Endothelial cell of umbilical vein (primary cell): ENCODE measurements around the gene CD72. TPM values are rescaled to one million over a fixed set of nuclear protein-coding genes. Genes with fewer than 3 reads are reported as not detected.

Experiments
- BruUV-seq: library from RNA; stranded (reverse); fragments of 400-500 nt; replicated peaks from 2 replicates; lab custom pipeline; 2021; lab: Mats Ljungman, UMichigan
- CTCF ChIA-PET: fragments of 300-600, 350-600 bp; sonication (Branson Sonifier 250); formaldehyde crosslinking; loops from one replicate; lab custom pipeline; 2021; ENCODE audit warnings: antibody characterized with exemption, inconsistent platforms; lab: Charles Lee
- POLR2A ChIA-PET: fragments of 300-600, 350-600 bp; sonication (Branson Sonifier 250); formaldehyde crosslinking; loops from one replicate; lab custom pipeline; 2021; ENCODE audit warnings: antibody characterized with exemption, inconsistent platforms; lab: Charles Lee
- DNase-seq: peaks from one replicate; pipeline ENCODE4 v3.0.0-alpha.2; 2011; ENCODE audit warnings: low read depth, low spot score
- FAIRE-seq: peaks from 2 replicates; lab custom pipeline; 2011; peaks lifted over from hg19 to GRCh38; lab: Jason Lieb, UNC
- H2AFZ ChIP-seq: 2 replicates; pipeline ENCODE4 v1.6.0; 2012; ENCODE audit warnings: low read depth, low read length, control low read depth, inconsistent platforms
- H3K27ac ChIP-seq: 2 replicates; pipeline ENCODE4 v1.5.1; 2011; ENCODE audit warnings: low read depth, mild to moderate bottlenecking, control low read depth, low read length, moderate library complexity; ENCODE audit not compliant: insufficient read depth
- H3K27me3 ChIP-seq, 2 experiments: 2 replicates each; pipeline versions ENCODE4 v1.6.0 to v1.6.1; 2011; ENCODE audit warnings: low read length in 2 of 2, mixed read lengths in 1 of 2; ENCODE audit not compliant: control insufficient read depth in 2 of 2, insufficient read depth in 2 of 2
- H3K36me3 ChIP-seq, 2 experiments: 2 replicates in 1 of 2; 3 replicates in 1 of 2; pipeline ENCODE4 v1.5.1; 2011; ENCODE audit warnings: low read length in 2 of 2, mild to moderate bottlenecking in 1 of 2, moderate library complexity in 1 of 2; ENCODE audit not compliant: control insufficient read depth in 2 of 2, insufficient read depth in 2 of 2; ENCODE audit errors: extremely low read depth in 1 of 2
- H3K4me1 ChIP-seq: 3 replicates; pipeline ENCODE4 v1.5.1; 2011; ENCODE audit warnings: mild to moderate bottlenecking, low read length; ENCODE audit not compliant: control insufficient read depth, insufficient read depth; ENCODE audit errors: extremely low read depth
- H3K4me2 ChIP-seq: 2 replicates; pipeline ENCODE4 v1.6.1; 2011; ENCODE audit warnings: low read length, control low read depth, mixed read lengths; ENCODE audit not compliant: insufficient read depth
- H3K4me3 ChIP-seq, 3 experiments: fragments of 200-600 bp in 1 of 3; sonication (generic), shearing (Covaris generic) in 1 of 3; replicated peaks in 1 of 3; 2 replicates each; pipeline ENCODE4 v1.5.1; 2011 to 2016; ENCODE audit warnings: control low read depth in 3 of 3, low read length in 3 of 3, mild to moderate bottlenecking in 2 of 3, inconsistent platforms in 1 of 3, low read depth in 1 of 3, moderate library complexity in 1 of 3; ENCODE audit not compliant: insufficient read depth in 1 of 3
- H3K79me2 ChIP-seq: 2 replicates; pipeline ENCODE4 v1.6.0; 2012; ENCODE audit warnings: low read length, inconsistent platforms; ENCODE audit not compliant: control insufficient read depth, insufficient read depth
- H3K9ac ChIP-seq: replicated peaks from 2 replicates; pipeline ENCODE3; 2011; ENCODE audit warnings: low read length, control low read depth; ENCODE audit not compliant: insufficient read depth; ENCODE audit errors: extremely low read depth
- H3K9me1 ChIP-seq: replicated peaks from 3 replicates; pipeline ENCODE4 v1.6.0; 2011; ENCODE audit warnings: mild to moderate bottlenecking, low read length; ENCODE audit not compliant: control insufficient read depth, insufficient read depth; ENCODE audit errors: extremely low read depth
- H3K9me3 ChIP-seq: replicated peaks from 2 replicates; pipeline ENCODE4 v1.5.1; 2012; ENCODE audit warnings: low read length, inconsistent platforms; ENCODE audit not compliant: control insufficient read depth, insufficient read depth
- H4K20me1 ChIP-seq: replicated peaks from 2 replicates; pipeline ENCODE3; 2011; ENCODE audit warnings: mild to moderate bottlenecking, low read length; ENCODE audit not compliant: control insufficient read depth, insufficient read depth; ENCODE audit errors: extremely low read depth
- CTCF ChIP-seq, 2 donors: IDR thresholded peaks; 1 replicate in 1 of 2; 2 replicates in 1 of 2; pipeline ENCODE4 v1.5.1; 2011; ENCODE audit warnings: low read length in 2 of 2, mild to moderate bottlenecking in 2 of 2, moderate library complexity in 2 of 2, control low read depth in 1 of 2, inconsistent platforms in 1 of 2, low read depth in 1 of 2; ENCODE audit not compliant: insufficient read depth in 1 of 2; ENCODE audit errors: extremely low read depth in 1 of 2
- EZH2 ChIP-seq: IDR thresholded peaks from 2 replicates; pipeline ENCODE4 v1.6.1; 2012; ENCODE audit warnings: borderline replicate concordance, low read depth, mild to moderate bottlenecking, moderate library complexity, low read length, inconsistent platforms; ENCODE audit not compliant: severe bottlenecking
- FOS ChIP-seq: IDR thresholded peaks from 2 replicates; pipeline ENCODE4 v1.6.1; 2011; ENCODE audit warnings: mild to moderate bottlenecking, low read length, moderate library complexity, borderline replicate concordance; ENCODE audit not compliant: insufficient read depth
- GATA2 ChIP-seq: IDR thresholded peaks from 2 replicates; pipeline ENCODE4 v1.7.0; 2011; ENCODE audit warnings: low read depth, mild to moderate bottlenecking, moderate library complexity, mixed read lengths, low read length; ENCODE audit not compliant: insufficient read length, insufficient read depth
- JUN ChIP-seq: IDR thresholded peaks from 2 replicates; pipeline ENCODE4 v1.6.1; 2011; ENCODE audit warnings: borderline replicate concordance, low read depth; ENCODE audit not compliant: insufficient read length, insufficient read depth
- MAX ChIP-seq: IDR thresholded peaks from 2 replicates; pipeline ENCODE4 v1.6.1; 2011; ENCODE audit not compliant: insufficient read depth, insufficient read length
- MYC ChIP-seq: IDR thresholded peaks from one replicate; pipeline ENCODE4 v1.6.1; 2011; ENCODE audit warnings: mild to moderate bottlenecking, low read depth, low read length
- POLR2A ChIP-seq: IDR thresholded peaks from 2 replicates; pipeline ENCODE4 v1.6.1; 2012; ENCODE audit warnings: low read depth, mild to moderate bottlenecking, control low read depth, low read length
- POLR2AphosphoS5 ChIP-seq: IDR thresholded peaks from 2 replicates; pipeline ENCODE4 v1.6.1; 2012; ENCODE audit warnings: low read depth, mild to moderate bottlenecking, control low read depth, low read length, moderate library complexity; ENCODE audit not compliant: insufficient read depth
- dilution Hi-C: fragments of 300-500 bp; cut with MboI; formaldehyde crosslinking; loops from one replicate; pipeline ENCODE4 v1.15.0; 2019; ENCODE audit warnings: low sequenced_read_pairs; ENCODE audit not compliant: extremely low pct_ligation_motif_present
- intact Hi-C: fragments of 100-400 bp; cut with micrococcal nuclease; formaldehyde crosslinking; loops from one replicate; pipeline ENCODE4 v1.10.0; 2022
- polyA plus RNA-seq, 4 experiments: library from polyadenylated mRNA; depleted of rRNA in 3 of 4; stranded (reverse) in 3 of 4; unstranded in 1 of 4; fragments of >200 nt; gene quantifications; 2 replicates each; pipeline versions ENCODE4 v1.2.1 to v1.2.3, GENCODE V29; 2011 to 2012; ENCODE audit warnings: missing spikeins in 1 of 4
- total RNA-seq: library from RNA; stranded (reverse); gene quantifications from 2 replicates; pipeline ENCODE4 v1.2.3, GENCODE V29; 2021

Gene CD72
- total and polyA plus RNA-seq, 2 donors (not counting 3 experiments of a cell fraction or from before 2014, with no cell fraction given): 0.39 TPM; not detected in 1

DNA sequence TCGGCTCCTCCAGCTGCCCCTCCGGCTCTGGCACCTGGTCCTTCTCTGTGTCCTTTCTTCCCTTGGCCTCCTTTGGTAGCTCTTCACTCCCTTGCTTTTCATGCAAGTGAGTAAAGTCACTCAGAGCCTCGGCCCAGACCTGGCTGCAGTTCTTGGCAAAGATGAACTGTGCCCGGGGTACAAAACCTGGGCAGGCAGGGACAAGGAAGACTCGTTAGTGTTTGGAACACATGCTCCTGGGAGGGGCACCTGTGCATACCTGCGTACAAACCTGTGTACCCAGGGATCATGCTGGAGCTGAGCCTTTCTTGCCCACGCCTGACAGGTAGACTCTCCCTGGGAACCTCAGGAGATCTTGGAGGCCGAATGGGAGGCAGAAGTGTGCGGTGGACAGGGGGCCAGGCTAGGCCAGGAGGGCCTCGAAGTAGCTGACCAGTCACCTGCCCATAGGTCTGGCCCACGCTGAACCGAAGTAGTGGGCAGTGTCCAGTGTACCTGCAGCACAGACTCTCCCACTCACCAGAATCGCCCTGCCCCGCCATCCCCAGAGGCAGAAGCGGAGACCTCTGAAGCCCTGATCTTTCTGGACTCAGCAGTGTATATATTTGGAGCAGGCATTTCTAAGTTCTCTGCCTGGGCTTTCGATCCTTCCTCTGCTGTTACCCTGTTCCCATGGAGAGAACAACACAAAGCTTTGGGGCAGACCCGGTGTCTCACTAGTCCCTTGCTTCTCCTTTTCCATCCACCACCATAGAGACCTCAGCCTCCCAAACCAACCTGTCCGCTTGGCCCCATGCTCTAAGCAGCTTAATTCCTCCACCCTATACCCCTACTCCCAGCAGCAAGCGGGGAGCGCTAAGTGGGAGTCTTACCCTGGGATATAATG, 55.1 kb downstream of the CD72 start:
- TF ChIP-seq POLR2A (no peak), FOS (no peak), JUN (no peak), EZH2 (no peak), MYC (no peak), GATA2 (no peak), CTCF (IDR thresholded peaks at IDR 0.05; ENCODE audit: extremely low read depth in 1 of 2, insufficient read depth in 1 of 2, low read depth in 1 of 2, low read length in 2 of 2) (no peak), MAX (no peak), POLR2AphosphoS5 (no peak)
- ChIA-PET CTCF (interaction anchor here (1.1 to 1.8 kb wide), 6 partner anchors 9 to 446 kb away, joined by 3 to 9 read pairs (median 4); partner anchors contain the start of gene RUSC2), POLR2A (no interaction called here)
- DNase-seq (no peak), FAIRE-seq (no peak)
- H3K4me1 ChIP-seq: peaks cover 9% of the 10 kb centered on the region
- intact Hi-C loops (loop anchor here (10.0 kb wide), 1 partner anchor 288 kb away; no protein-coding TSS in a partner anchor), dilution Hi-C loops (no loop called here)
- no peaks in the 10 kb centered on the region for H4K20me1 ChIP-seq
- no peak overlapping the region for H3K4me3 ChIP-seq
- H3K9ac ChIP-seq: no peak overlapping the region
- no peaks in the 10 kb centered on the region for H3K9me1 ChIP-seq
- H3K27ac ChIP-seq: no peak overlapping the region
- no peaks in the 10 kb centered on the region for H3K79me2 ChIP-seq
- no peaks in the 10 kb centered on the region for H3K27me3 ChIP-seq
- BruUV-seq: no TSS peak
- H3K4me2 ChIP-seq: no peak overlapping the region
- H3K36me3 ChIP-seq: peaks cover 4 to 21% of the 10 kb centered on the region in 2 experiments
- no peaks in the 10 kb centered on the region for H3K9me3 ChIP-seq
- H2AFZ ChIP-seq: no peak overlapping the region
